OCI-LY7 (cell line): ENCODE results near the gene VIPR2. TPM values are rescaled to one million over a fixed set of nuclear protein-coding genes. Genes with fewer than 3 reads are reported as not detected.
"Not testable (repeated sequence)": the region's sequence is repeated elsewhere in the genome, so short reads cannot be mapped to it uniquely, and the experiment has no call there.

Experiments
- BruUV-seq: library from RNA; stranded (reverse); fragments of 400-500 nt; replicated peaks from 2 replicates; lab custom pipeline; 2021; lab: Mats Ljungman, UMichigan
- CTCF ChIA-PET: fragments of 300-600 bp; sonication (Branson Sonifier 250); formaldehyde crosslinking; loops from one replicate; lab custom pipeline; 2022; ENCODE audit warnings: antibody characterized with exemption; ENCODE audit not compliant: unreplicated experiment; lab: Charles Lee
- POLR2A ChIA-PET: fragments of 300-600 bp; sonication (Branson Sonifier 250); formaldehyde crosslinking; loops from one replicate; lab custom pipeline; 2022; ENCODE audit warnings: antibody characterized with exemption; lab: Charles Lee
- DNase-seq: peaks from one replicate; pipeline ENCODE4 v3.0.0-alpha.2; 2015; ENCODE audit warnings: low spot score
- H2AFZ ChIP-seq: fragments of 200-600 bp; sonication (generic), shearing (Covaris generic); 2 replicates; pipeline ENCODE4 v1.6.1; 2014; ENCODE audit warnings: mild to moderate bottlenecking, antibody characterized with exemption, low read length, moderate library complexity
- H3K27ac ChIP-seq: fragments of 200-600 bp; sonication (generic); 2 replicates; pipeline ENCODE4 v1.5.1; 2014; ENCODE audit warnings: mixed run types, low read depth, mild to moderate bottlenecking, moderate library complexity, low read length, inconsistent platforms; ENCODE audit not compliant: poor library complexity, severe bottlenecking
- H3K36me3 ChIP-seq: fragments of 200-600 bp; sonication (generic); 2 replicates; pipeline ENCODE4 v1.6.1; 2014; ENCODE audit warnings: mild to moderate bottlenecking, antibody characterized with exemption, low read length, moderate library complexity, mixed read lengths; ENCODE audit not compliant: insufficient read depth
- H3K4me1 ChIP-seq: fragments of 200-600 bp; sonication (generic); 2 replicates; pipeline ENCODE4 v1.5.1; 2014; ENCODE audit warnings: mild to moderate bottlenecking, low read length; ENCODE audit not compliant: insufficient read depth, poor library complexity, severe bottlenecking
- H3K4me2 ChIP-seq: fragments of 200-600 bp; sonication (generic); 2 replicates; pipeline ENCODE4 v1.6.1; 2014; ENCODE audit warnings: mild to moderate bottlenecking, low read length
- H3K4me3 ChIP-seq: fragments of 200-600 bp; sonication (generic); 2 replicates; pipeline ENCODE4 v1.5.1; 2014; ENCODE audit warnings: mild to moderate bottlenecking, low read depth, low read length; ENCODE audit not compliant: poor library complexity, severe bottlenecking
- H3K79me2 ChIP-seq: fragments of 200-600 bp; sonication (generic); 2 replicates; pipeline ENCODE4 v1.6.1; 2016; ENCODE audit warnings: low read depth, mild to moderate bottlenecking, low read length, moderate library complexity, mixed read lengths; ENCODE audit not compliant: insufficient read depth
- H3K9me2 ChIP-seq: fragments of 200-600 bp; sonication (generic); 2 replicates; pipeline ENCODE4 v1.6.1; 2016; ENCODE audit warnings: mild to moderate bottlenecking, low read length, mixed read lengths; ENCODE audit not compliant: insufficient read depth
- H3K9me3 ChIP-seq: fragments of 200-600 bp; sonication (generic); 2 replicates; pipeline ENCODE4 v1.6.1; 2014; ENCODE audit warnings: mild to moderate bottlenecking, mixed run types, low read length, mixed read lengths
- H4K20me1 ChIP-seq: fragments of 200-600 bp; sonication (generic); 2 replicates; pipeline ENCODE4 v1.6.1; 2014; ENCODE audit warnings: mild to moderate bottlenecking, antibody characterized with exemption, low read length, moderate library complexity, mixed read lengths; ENCODE audit not compliant: insufficient read depth
- EZH2phosphoT487 ChIP-seq: fragments of 200-600 bp; sonication (generic); IDR thresholded peaks from 2 replicates; pipeline ENCODE4 v1.6.1; 2018; ENCODE audit warnings: low read depth, borderline replicate concordance, mild to moderate bottlenecking, mixed run types, antibody characterized with exemption, low read length, moderate library complexity, mixed read lengths
- intact Hi-C: fragments of 100-400 bp; cut with micrococcal nuclease; formaldehyde crosslinking; loops from one replicate; pipeline ENCODE4 v1.10.0; 2022; ENCODE audit not compliant: unreplicated experiment
- total RNA-seq, 2 experiments: library from RNA; depleted of rRNA in 1 of 2; stranded (reverse); fragments of >200 nt in 1 of 2; shearing (Covaris generic) in 1 of 2; gene quantifications; 2 replicates each; pipeline ENCODE4 v1.2.3, GENCODE V29; 2014 to 2022
- TF ChIP-seq, protein P1 (sequence below): fragments of 200-600 bp; sonication (generic); conservative IDR thresholded peaks from 2 replicates; pipeline ENCODE4 v1.5.1; 2014; ENCODE audit warnings: mild to moderate bottlenecking, antibody characterized with exemption, low read length, moderate library complexity, mixed read lengths

The VIPR2 gene
- total RNA-seq, 2 experiments from 2014 or later = not detected

DNA sequence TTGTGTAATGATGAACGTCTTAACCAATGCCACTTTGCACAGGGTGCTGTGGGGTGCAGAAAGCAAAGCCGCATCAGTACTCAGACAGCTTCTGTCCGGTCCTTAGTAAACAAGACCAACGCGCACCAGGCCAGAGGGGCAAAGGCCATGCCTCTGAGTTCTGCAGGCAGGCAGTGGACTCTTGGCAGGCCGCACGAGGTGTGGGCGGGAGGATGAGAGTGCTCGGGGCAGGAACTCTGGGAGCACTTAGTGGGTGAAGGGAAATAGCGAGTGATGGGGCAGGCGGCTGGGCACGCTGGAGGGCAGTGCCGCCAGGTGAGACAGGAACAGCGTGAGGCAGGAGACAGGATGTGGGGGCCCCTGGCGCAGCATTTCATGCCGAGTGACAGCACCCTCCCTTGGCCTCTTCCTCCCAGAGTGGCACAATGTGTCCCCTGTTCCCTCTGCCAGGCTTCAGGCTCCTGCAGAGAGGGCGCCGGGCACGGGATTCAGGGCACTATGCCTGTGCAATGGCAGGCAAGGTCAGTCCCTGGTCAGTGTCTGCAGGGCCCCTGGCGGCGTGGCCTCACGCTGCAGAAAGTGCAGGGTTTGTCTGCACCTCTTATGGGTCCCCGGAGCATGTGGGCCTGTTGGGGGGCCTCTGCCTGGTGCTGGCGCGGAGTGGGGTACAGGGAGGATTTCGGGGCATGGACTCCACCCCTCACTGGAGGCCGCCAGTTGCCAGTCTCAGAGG, 60.4 kb downstream of the VIPR2 start:
- BruUV-seq = no TSS peak
- POLR2A ChIA-PET = no interaction called here

DNA sequence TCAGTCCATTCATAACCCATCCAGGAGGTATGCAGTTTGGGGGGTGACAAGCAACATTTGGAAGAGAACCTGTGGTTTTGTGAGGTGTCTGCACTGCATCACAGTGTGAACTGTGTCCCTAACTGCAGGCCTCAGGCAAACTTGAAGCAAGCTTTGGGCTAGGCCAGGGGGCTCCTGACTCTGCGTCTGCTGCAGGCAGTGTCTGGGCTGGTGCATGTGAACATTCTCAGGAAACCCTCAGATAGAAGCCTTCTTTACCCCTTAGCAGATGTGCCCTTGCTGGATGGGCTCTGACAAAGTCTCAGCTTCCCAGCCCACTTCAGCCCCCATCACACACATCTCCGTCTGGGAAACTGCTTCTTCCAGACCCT, 61.0 kb downstream of the VIPR2 start:
- H3K27ac ChIP-seq = no peak overlapping the region
- H3K4me3 ChIP-seq = no peak overlapping the region
- H3K79me2 ChIP-seq = no peaks in the 10 kb centered on the region
- BruUV-seq = no TSS peak
- no peak overlapping the region for H3K4me2 ChIP-seq
- CTCF ChIA-PET = no interaction called here
- no peaks in the 10 kb centered on the region for H4K20me1 ChIP-seq
- intact Hi-C loops = no loop called here
- POLR2A ChIA-PET = no interaction called here
- no peaks in the 10 kb centered on the region for H3K9me2 ChIP-seq
- H3K36me3 ChIP-seq = no peaks in the 10 kb centered on the region
- TF ChIP-seq EZH2phosphoT487 = no peak
- TF ChIP-seq, protein P1, sequence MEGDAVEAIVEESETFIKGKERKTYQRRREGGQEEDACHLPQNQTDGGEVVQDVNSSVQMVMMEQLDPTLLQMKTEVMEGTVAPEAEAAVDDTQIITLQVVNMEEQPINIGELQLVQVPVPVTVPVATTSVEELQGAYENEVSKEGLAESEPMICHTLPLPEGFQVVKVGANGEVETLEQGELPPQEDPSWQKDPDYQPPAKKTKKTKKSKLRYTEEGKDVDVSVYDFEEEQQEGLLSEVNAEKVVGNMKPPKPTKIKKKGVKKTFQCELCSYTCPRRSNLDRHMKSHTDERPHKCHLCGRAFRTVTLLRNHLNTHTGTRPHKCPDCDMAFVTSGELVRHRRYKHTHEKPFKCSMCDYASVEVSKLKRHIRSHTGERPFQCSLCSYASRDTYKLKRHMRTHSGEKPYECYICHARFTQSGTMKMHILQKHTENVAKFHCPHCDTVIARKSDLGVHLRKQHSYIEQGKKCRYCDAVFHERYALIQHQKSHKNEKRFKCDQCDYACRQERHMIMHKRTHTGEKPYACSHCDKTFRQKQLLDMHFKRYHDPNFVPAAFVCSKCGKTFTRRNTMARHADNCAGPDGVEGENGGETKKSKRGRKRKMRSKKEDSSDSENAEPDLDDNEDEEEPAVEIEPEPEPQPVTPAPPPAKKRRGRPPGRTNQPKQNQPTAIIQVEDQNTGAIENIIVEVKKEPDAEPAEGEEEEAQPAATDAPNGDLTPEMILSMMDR = no peak
- no peak for DNase-seq
- H2AFZ ChIP-seq = no peak overlapping the region
- H3K9me3 ChIP-seq = no peaks in the 10 kb centered on the region
- H3K4me1 ChIP-seq = no peaks in the 10 kb centered on the region

More for the DNA sequence above, 60.4 kb downstream of the VIPR2 start:
- no peaks in the 10 kb centered on the region for H3K4me1 ChIP-seq
- TF ChIP-seq EZH2phosphoT487 = no peak
- TF ChIP-seq, protein P1 = no peak
- H2AFZ ChIP-seq = no peak overlapping the region
- no peaks in the 10 kb centered on the region for H4K20me1 ChIP-seq
- H3K4me3 ChIP-seq = no peak overlapping the region
- CTCF ChIA-PET = no interaction called here
- H3K4me2 ChIP-seq = no peak overlapping the region
- no peak overlapping the region for H3K27ac ChIP-seq
- H3K79me2 ChIP-seq = no peaks in the 10 kb centered on the region
- H3K36me3 ChIP-seq = no peaks in the 10 kb centered on the region
- no peaks in the 10 kb centered on the region for H3K9me2 ChIP-seq
- H3K9me3 ChIP-seq = no peaks in the 10 kb centered on the region
- intact Hi-C loops = no loop called here
- no peak for DNase-seq

DNA sequence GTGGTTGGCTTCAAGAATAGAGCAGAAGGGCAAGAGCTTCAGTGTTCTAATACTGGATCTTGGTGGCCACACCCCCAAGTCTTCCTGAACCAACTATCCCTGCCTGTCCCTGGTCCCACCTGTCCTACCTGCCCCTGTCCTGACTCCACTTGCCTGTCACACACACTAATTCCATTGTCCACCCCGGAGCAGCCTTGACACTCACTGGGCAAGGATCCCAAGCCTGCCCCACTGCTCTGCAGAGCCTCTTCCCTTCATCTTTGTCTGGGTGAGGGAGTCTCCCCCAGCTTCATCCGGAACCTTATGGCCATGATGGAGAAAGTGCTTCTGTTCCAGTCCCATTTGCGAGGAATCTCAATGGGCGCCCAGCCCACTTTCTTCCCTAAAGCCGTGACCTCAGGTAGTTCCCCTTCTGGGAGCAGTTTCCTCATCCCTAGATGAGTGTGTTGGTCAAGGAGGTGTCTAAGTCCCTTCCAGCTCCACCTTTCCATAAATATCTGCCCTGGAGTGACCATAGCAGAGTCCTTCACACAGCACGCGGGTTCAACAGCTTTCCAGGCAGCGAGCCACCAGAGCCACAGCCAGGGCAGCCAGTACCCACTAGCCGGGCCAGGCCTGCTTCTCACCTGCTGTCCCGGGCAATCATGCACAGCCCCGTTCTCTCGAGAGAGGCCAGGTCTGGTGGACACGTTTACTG, 61.5 kb downstream of the VIPR2 start:
- BruUV-seq = no TSS peak
- Histone ChIP-seq H4K20me1 (no peaks in the 10 kb centered on the region), H3K4me3 (no peak overlapping the region), H3K4me2 (no peak overlapping the region), H2AFZ (no peak overlapping the region), H3K27ac (no peak overlapping the region), H3K4me1 (no peaks in the 10 kb centered on the region), H3K36me3 (no peaks in the 10 kb centered on the region), H3K9me2 (no peaks in the 10 kb centered on the region), H3K79me2 (no peaks in the 10 kb centered on the region), H3K9me3 (no peaks in the 10 kb centered on the region)
- intact Hi-C loops = no loop called here
- POLR2A ChIA-PET = no interaction called here
- CTCF ChIA-PET = no interaction called here
- no peak for TF ChIP-seq EZH2phosphoT487
- TF ChIP-seq, protein P1 = no peak
- no peak for DNase-seq

DNA sequence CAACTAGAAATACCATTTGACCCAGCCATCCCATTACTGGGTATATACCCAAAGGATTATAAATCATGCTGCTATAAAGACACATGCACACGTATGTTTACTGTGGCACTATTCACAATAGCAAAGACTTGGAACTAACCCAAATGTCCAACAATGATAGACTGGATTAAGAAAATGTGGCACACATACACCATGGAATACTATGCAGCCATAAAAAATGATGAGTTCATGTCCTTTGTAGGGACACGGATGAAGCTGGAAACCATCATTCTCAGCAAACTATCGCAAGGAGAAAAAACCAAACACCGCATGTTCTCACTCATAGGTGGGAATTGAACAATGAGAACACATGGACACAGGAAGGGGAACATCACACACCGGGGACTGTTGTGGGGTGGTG, 62.6 kb downstream of the VIPR2 start:
- BruUV-seq, H2AFZ ChIP-seq, H3K9me2 ChIP-seq, H3K4me1 ChIP-seq, H3K4me3 ChIP-seq, H3K36me3 ChIP-seq, H4K20me1 ChIP-seq, H3K27ac ChIP-seq, DNase-seq, H3K4me2 ChIP-seq, H3K9me3 ChIP-seq, H3K79me2 ChIP-seq, CTCF ChIA-PET, intact Hi-C loops, POLR2A ChIA-PET: not testable (repeated sequence)
